Prostate gland (tissue), 2 donors: ENCODE measurements around the gene ZNF33A. TPM values are rescaled to one million over a fixed set of nuclear protein-coding genes. Genes with fewer than 3 reads are reported as not detected.
"Not testable (repeated sequence)": the region's sequence is repeated elsewhere in the genome, so short reads cannot be mapped to it uniquely, and the experiment has no call there.

Experiments
- DNase-seq: peaks from one replicate; pipeline ENCODE4 v3.0.0-alpha.2; 2019; ENCODE audit warnings: low spot score
- H3K27ac ChIP-seq, 2 donors: fragments of 200-600 bp; sonication (generic); 2 replicates each; pipeline ENCODE4 v1.5.1; 2017 to 2019
- H3K27me3 ChIP-seq: fragments of 200-600 bp; sonication (generic); replicated peaks from 2 replicates; pipeline ENCODE4 v1.5.1; 2019; ENCODE audit not compliant: insufficient read depth
- H3K36me3 ChIP-seq, 2 donors: fragments of 200-600 bp; sonication (generic); 1 replicate in 1 of 2; 2 replicates in 1 of 2; pipeline versions ENCODE4 v1.5.1 to v1.8.1; 2017 to 2019
- H3K4me1 ChIP-seq: fragments of 200-600 bp; sonication (generic); replicated peaks from 2 replicates; pipeline ENCODE4 v1.5.1; 2019
- H3K4me3 ChIP-seq, 2 donors: fragments of 200-600 bp; sonication (generic); 2 replicates each; pipeline ENCODE4 v1.5.1; 2017 to 2019
- H3K9me3 ChIP-seq: fragments of 200-600 bp; sonication (generic); 2 replicates; pipeline ENCODE4 v1.5.1; 2017
- CTCF ChIP-seq, 4 experiments: fragments of 200-600 bp in 2 of 4; fragments of 450-650 bp in 2 of 4; sonication (generic) in 2 of 4; IDR thresholded peaks; 1 replicate in 3 of 4; 2 replicates in 1 of 4; pipeline ENCODE4 v1.5.1; 2016 to 2019; ENCODE audit warnings: antibody characterized with exemption in 4 of 4, mild to moderate bottlenecking in 2 of 4, moderate library complexity in 2 of 4
- POLR2A ChIP-seq: fragments of 450-650 bp; IDR thresholded peaks from one replicate; pipeline ENCODE4 v1.6.1; 2016; ENCODE audit warnings: antibody characterized with exemption, mild to moderate bottlenecking
- POLR2AphosphoS5 ChIP-seq: sonication (generic); formaldehyde crosslinking; IDR thresholded peaks from one replicate; pipeline ENCODE4 v1.6.1; 2017; ENCODE audit warnings: antibody characterized with exemption
- WGBS: methylation state at CpG from one replicate; pipeline ENCODE4 v1.1.5; 2018; 5-methylcytosine and 5-hydroxymethylcytosine counted together
- intact Hi-C: fragments of 100-400 bp; cut with DNase I; formaldehyde crosslinking; loops from one replicate; pipeline ENCODE4 v1.14.2; 2022
- total RNA-seq, 2 donors: library from RNA; depleted of rRNA; stranded (reverse); fragments of >200 nt; gene quantifications; one replicate each; pipeline ENCODE4 v1.1.0, GENCODE V29; 2016

ZNF33A gene
- total RNA-seq, 2 donors from 2014 or later, result 24.9 to 39.2 TPM

DNA sequence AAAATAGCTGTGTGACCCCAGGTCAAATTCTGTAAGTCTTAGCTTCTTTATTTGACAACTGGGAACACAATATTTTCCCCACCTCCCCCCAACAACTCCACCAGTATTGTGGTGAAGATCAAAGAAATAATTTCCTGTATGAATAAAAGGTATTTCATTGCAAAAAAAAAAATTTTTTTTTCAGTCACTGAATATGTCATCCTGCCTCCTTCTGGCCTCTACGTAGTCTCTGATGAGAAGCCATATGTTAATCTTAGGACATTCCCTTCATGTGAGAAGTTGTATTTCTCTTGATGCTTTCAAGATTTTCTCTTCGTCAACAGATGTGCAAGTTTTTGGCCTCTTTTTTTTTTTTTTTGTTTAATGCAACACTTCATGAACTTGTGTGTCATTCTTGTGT is 33.0 kb downstream of the ZNF33A start:
- no peak for DNase-seq
- Histone ChIP-seq H3K4me3 (no peak overlapping the region), H3K9me3 (no peaks in the 10 kb centered on the region), H3K27ac (no peak overlapping the region), H3K27me3 (no peaks in the 10 kb centered on the region), H3K36me3 (no peaks in the 10 kb centered on the region), H3K4me1 (no peaks in the 10 kb centered on the region)
- no peak for TF ChIP-seq CTCF (IDR thresholded peaks at IDR 0.05)
- TF ChIP-seq POLR2A, result no peak
- TF ChIP-seq POLR2AphosphoS5, result no peak
- WGBS, result 96% methylated on average over 2 of the region's 2 CpGs
- intact Hi-C loops, result no loop called here

DNA sequence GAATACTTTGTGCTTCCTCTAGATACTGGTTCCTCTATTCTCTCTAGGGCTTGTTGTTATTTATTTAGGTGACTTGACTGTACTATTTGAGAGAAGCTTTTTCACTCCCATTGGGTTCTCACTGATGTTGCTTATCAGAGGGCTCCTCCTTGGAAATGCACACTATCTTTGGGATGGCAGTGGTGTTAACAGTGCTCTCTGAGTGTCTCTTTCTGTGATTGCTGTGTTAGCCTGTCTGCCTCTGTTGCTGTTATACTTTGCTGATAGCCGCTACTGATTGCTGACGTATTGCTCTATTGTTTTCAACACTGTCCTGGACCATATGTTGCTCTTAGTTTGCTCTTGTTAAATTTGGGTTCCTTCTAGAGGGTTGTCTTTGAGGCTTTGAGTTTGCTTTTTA is 34.7 kb downstream of the ZNF33A start:
- Histone ChIP-seq H3K9me3 (no peaks in the 10 kb centered on the region), H3K27ac (no peak overlapping the region), H3K27me3 (no peaks in the 10 kb centered on the region), H3K36me3 (no peaks in the 10 kb centered on the region), H3K4me1 (no peaks in the 10 kb centered on the region), H3K4me3 (no peak overlapping the region)
- 50% methylated on average over 2 of the region's 2 CpGs for WGBS
- no peak for TF ChIP-seq CTCF (IDR thresholded peaks at IDR 0.05)
- no peak for TF ChIP-seq POLR2A
- TF ChIP-seq POLR2AphosphoS5, result no peak
- intact Hi-C loops, result no loop called here
- DNase-seq, result no peak

DNA sequence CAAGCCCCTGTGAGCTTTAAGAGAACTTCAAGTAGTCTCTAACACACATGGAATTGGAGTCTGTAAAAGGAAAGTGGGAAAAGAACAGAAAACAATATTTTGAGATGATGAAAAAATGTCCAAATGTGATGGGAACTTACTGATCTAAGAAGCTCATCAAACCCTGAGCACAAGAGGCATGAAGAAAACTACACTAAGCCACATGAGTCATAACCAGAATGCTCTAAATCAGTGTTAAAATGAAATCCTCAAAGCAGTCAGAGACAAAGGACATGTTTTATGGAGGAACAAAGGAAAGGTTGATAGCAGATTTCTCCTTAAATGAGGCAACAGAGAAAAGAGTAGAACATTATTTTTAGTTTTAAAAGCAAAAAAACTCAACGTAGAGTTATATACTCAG is 37.2 kb downstream of the ZNF33A start:
- Histone ChIP-seq H3K27ac (no peak overlapping the region), H3K9me3 (no peaks in the 10 kb centered on the region), H3K27me3 (no peaks in the 10 kb centered on the region), H3K36me3 (no peaks in the 10 kb centered on the region), H3K4me3 (no peak overlapping the region), H3K4me1 (no peaks in the 10 kb centered on the region)
- WGBS, result 93% methylated on average over 1 of the region's 1 CpG
- intact Hi-C loops, result no loop called here
- no peak for DNase-seq
- TF ChIP-seq CTCF (IDR thresholded peaks at IDR 0.05) (no peak), POLR2A (no peak), POLR2AphosphoS5 (no peak)

DNA sequence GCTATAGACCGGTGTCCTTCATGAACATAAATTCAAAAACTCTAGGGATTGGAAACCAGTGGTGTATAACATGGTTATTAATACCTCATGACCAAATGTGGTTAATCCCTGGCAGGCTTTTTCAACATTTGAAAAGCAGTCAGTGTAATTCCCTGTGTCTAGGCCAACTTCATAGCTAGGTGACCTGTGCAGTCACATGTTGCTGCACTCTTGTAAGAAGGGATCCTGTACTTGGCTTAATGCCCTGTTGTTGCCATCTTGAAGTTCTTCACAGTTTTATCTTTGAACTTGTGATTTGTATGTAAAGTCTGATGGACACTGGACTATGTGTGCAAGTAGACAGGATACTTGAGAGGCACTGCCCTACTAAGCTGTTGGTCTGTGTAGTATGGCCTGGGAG is 39.7 kb downstream of the ZNF33A start:
- intact Hi-C loops, result no loop called here
- Histone ChIP-seq H3K27me3 (no peaks in the 10 kb centered on the region), H3K4me3 (no peak overlapping the region), H3K9me3 (no peaks in the 10 kb centered on the region), H3K36me3 (peaks cover 3 to 12% of the 10 kb centered on the region in 2 donors), H3K27ac (no peak overlapping the region), H3K4me1 (no peaks in the 10 kb centered on the region)
- DNase-seq, result no peak
- no peak for TF ChIP-seq CTCF (IDR thresholded peaks at IDR 0.05)
- TF ChIP-seq POLR2A, result no peak
- no peak for TF ChIP-seq POLR2AphosphoS5
- 93% methylated on average over 1 of the region's 1 CpG for WGBS

DNA sequence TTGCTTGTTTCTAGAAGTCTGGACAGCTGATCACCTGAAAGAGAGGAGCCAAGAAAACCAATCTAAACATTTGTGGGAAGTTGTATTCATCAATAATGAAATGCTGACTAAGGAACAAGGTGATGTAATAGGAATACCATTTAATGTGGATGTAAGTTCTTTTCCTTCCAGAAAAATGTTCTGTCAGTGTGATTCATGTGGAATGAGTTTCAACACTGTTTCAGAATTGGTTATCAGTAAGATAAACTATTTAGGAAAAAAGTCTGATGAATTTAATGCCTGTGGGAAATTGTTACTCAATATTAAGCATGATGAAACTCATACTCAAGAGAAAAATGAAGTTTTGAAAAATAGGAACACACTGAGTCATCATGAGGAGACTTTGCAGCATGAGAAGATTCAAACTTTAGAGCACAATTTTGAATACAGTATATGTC is 43.9 kb downstream of the ZNF33A start:
- intact Hi-C loops, result no loop called here
- Histone ChIP-seq H3K4me3 (no peak overlapping the region), H3K36me3 (peaks cover 7 to 23% of the 10 kb centered on the region in 2 donors), H3K27me3 (no peaks in the 10 kb centered on the region), H3K4me1 (no peaks in the 10 kb centered on the region), H3K9me3 (no peaks in the 10 kb centered on the region), H3K27ac (no peak overlapping the region)
- no peak for TF ChIP-seq CTCF (IDR thresholded peaks at IDR 0.05)
- no peak for TF ChIP-seq POLR2A
- TF ChIP-seq POLR2AphosphoS5, result no peak
- no peak for DNase-seq

DNA sequence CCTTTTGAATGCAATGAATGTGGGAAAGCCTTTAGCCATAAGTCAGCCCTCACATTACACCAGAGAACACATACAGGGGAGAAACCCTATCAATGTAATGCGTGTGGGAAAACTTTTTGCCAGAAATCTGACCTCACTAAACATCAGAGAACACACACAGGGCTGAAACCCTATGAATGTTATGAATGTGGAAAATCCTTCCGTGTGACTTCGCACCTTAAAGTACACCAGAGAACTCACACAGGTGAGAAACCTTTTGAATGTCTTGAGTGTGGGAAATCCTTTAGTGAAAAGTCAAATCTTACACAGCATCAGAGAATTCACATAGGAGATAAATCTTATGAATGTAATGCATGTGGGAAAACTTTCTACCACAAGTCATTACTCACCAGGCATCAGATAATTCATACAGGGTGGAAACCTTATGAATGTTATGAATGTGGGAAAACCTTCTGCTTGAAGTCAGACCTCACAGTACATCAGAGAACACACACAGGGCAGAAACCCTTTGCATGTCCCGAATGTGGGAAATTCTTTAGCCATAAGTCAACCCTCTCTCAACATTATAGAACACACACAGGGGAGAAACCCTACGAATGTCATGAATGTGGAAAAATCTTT is 44.9 kb downstream of the ZNF33A start:
- intact Hi-C loops, H3K4me3 ChIP-seq, H3K4me1 ChIP-seq, H3K27me3 ChIP-seq, H3K27ac ChIP-seq, DNase-seq, H3K9me3 ChIP-seq: not testable (repeated sequence)
- H3K36me3 ChIP-seq, result peaks cover 7 to 23% of the 10 kb centered on the region in 2 donors
- 97% methylated on average over 5 of the region's 5 CpGs for WGBS

GRCh38 chr10:38069663-38070062 is 59.2 kb downstream of the ZNF33A start:
- H3K4me1 ChIP-seq, intact Hi-C loops, H3K27me3 ChIP-seq, DNase-seq, H3K36me3 ChIP-seq, H3K27ac ChIP-seq, H3K9me3 ChIP-seq, H3K4me3 ChIP-seq: not testable (repeated sequence)
- 80% methylated on average over 1 of the region's 1 CpG for WGBS
